ENCODE results near the gene NECAB2. TPM values are rescaled to one million over a fixed set of nuclear protein-coding genes. Genes with fewer than 3 reads are reported as not detected.

The NECAB2 gene
- total RNA-seq, 1 donor from 2014 or later = 12.6 TPM

DNA sequence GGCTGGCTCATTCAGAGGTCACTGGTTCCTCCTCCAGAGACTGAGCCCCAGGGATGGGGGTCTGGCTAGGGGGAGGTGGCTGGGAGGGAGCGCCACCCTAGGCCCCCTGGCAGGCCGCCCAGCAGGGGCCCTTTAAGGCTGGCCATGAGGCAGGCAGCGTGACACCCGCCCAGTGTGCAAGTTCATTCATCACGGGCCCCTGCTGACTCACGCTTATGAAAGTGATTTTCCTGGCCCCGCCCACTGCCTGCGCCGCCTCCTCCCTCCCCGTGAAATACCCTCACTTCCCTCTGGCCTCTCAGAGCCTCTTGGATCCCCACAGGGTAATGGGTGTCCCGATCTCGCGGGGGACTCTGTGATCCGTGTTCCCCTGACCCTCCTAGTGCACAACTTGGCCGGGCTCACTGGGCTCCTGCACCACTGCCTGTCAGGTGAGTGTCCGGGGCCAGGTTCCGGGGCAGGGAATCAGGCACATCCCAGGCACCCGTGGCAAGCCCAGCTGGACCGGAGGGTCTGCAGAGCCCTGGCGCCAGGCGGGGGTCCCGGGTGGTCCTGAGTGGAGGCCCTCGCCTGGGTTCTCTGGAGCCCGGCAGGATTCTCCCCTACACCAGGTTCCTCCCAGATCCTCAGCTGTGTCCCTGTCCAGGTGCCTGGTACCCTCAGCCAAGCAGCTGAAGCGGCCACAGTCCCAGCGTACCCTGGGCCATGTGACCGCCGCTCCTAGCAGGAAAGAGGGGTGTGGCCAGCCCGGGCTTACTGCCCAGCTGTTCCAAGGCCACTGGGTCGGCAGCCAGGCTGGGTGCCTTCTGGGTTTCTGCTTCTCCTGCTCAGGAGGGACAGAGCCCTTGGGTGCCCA is 14.9 kb upstream of the NECAB2 start, which contains the start of gene OSGIN1:
TSS of gene OSGIN1 (plus strand) at position 301 of the 856 bp plus-strand sequence. CDS start 4,432 bp downstream, outside the sequence.
- TF ChIP-seq, protein P1, sequence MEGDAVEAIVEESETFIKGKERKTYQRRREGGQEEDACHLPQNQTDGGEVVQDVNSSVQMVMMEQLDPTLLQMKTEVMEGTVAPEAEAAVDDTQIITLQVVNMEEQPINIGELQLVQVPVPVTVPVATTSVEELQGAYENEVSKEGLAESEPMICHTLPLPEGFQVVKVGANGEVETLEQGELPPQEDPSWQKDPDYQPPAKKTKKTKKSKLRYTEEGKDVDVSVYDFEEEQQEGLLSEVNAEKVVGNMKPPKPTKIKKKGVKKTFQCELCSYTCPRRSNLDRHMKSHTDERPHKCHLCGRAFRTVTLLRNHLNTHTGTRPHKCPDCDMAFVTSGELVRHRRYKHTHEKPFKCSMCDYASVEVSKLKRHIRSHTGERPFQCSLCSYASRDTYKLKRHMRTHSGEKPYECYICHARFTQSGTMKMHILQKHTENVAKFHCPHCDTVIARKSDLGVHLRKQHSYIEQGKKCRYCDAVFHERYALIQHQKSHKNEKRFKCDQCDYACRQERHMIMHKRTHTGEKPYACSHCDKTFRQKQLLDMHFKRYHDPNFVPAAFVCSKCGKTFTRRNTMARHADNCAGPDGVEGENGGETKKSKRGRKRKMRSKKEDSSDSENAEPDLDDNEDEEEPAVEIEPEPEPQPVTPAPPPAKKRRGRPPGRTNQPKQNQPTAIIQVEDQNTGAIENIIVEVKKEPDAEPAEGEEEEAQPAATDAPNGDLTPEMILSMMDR (IDR thresholded peaks at IDR 0.05) = no peak
- TF ChIP-seq EZH2phosphoT487 (IDR thresholded peaks at IDR 0.05) = no peak
- no peak for TF ChIP-seq EZH2 (IDR thresholded peaks at IDR 0.05)
- peak within 1 kb of the TSS; percentile 38 for H3K4me3 ChIP-seq
- peaks cover 10% of the 10 kb centered on the region for H3K4me1 ChIP-seq
- no peaks in the 10 kb centered on the region for H3K9me3 ChIP-seq (ENCODE audit: low read depth)
- H3F3A ChIP-seq (ENCODE audit: low read depth) = peaks cover 11% of the 10 kb centered on the region
- no peak within 1 kb of the TSS for H3K9ac ChIP-seq
- no peaks in the 10 kb centered on the region for H3K36me3 ChIP-seq
- H4K20me1 ChIP-seq (ENCODE audit: low read depth) = no peaks in the 10 kb centered on the region
- H3K4me2 ChIP-seq = peak within 1 kb of the TSS; percentile 69
- no peaks in the 10 kb centered on the region for H3K79me2 ChIP-seq (ENCODE audit: low read depth)
- peaks cover 7% of the 10 kb centered on the region for H3K9me3 Mint-ChIP-seq
- peaks cover 20% of the 10 kb centered on the region for H3K27me3 ChIP-seq
- peak within 1 kb of the TSS; percentile 45 for H2AFZ ChIP-seq (replicated peaks)
- H3K27ac Mint-ChIP-seq = peak within 1 kb of the TSS; percentile 81
- H3K4me1 Mint-ChIP-seq = peaks cover 13% of the 10 kb centered on the region
- H3K36me3 Mint-ChIP-seq = no peaks in the 10 kb centered on the region
- H3K27me3 Mint-ChIP-seq (ENCODE audit: insufficient read depth, low read depth) = peaks cover 6% of the 10 kb centered on the region
- H3K27ac ChIP-seq = no peak within 1 kb of the TSS
- DNase-seq (ENCODE audit: low spot score) = peak; percentile 59
- no peak within 1 kb of the TSS for H3K4me3 Mint-ChIP-seq

DNA sequence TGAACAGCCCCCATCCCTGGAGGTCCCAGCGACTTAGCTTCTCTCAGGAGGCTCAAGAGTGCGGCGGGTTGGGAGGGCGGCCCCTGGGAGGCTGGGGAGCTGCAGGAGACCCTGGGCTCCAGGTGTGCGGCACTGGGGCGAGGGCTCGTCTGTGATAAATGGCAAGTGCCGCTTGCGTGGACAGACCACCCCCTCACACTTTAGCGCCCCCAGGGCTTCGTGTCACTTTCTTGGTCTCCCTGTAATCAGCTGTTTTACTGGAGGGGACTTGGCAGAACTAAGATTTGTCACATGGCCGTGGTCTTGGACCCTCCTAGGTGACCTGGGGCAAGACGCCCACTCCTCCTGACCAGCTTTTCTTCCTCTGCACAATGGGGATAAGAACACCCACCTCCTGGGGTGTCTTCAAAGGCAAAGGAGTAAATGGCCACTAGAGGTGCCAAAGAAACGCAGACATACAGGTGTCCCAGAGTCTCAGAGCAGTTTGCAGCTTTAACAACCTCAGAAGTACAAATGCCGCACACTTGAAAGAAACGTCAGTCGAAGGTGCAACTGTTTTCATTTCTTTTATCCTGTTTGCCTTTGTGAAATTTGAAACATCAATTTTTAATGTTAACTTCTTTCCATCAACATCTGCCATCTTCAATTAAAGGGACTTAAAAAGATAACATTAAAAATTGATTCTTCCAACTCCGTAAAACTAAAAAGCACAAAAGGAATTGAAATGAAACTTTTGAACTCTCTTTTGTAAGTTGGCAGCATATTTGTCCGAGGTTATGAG is 14.1 kb upstream of the NECAB2 start:
- H3K4me1 ChIP-seq = peaks cover 10% of the 10 kb centered on the region
- peaks cover 6% of the 10 kb centered on the region for H3K27me3 Mint-ChIP-seq (ENCODE audit: insufficient read depth, low read depth)
- H3K4me3 ChIP-seq = peak overlapping the region; percentile 38
- H3K9ac ChIP-seq = no peak overlapping the region
- DNase-seq (ENCODE audit: low spot score) = peak; percentile 54
- H3K27ac ChIP-seq = no peak overlapping the region
- H3K27me3 ChIP-seq = peaks cover 20% of the 10 kb centered on the region
- peaks cover 13% of the 10 kb centered on the region for H3K4me1 Mint-ChIP-seq
- H3K9me3 ChIP-seq (ENCODE audit: low read depth) = no peaks in the 10 kb centered on the region
- H3K36me3 Mint-ChIP-seq = no peaks in the 10 kb centered on the region
- no peaks in the 10 kb centered on the region for H3K79me2 ChIP-seq (ENCODE audit: low read depth)
- peak overlapping the region; percentile 69 for H3K4me2 ChIP-seq
- no peak overlapping the region for H3K4me3 Mint-ChIP-seq
- no peak for TF ChIP-seq EZH2phosphoT487 (IDR thresholded peaks at IDR 0.05)
- TF ChIP-seq, protein P1 (IDR thresholded peaks at IDR 0.05) = peak; percentile 54
- no peaks in the 10 kb centered on the region for H4K20me1 ChIP-seq (ENCODE audit: low read depth)
- peaks cover 11% of the 10 kb centered on the region for H3F3A ChIP-seq (ENCODE audit: low read depth)
- no peaks in the 10 kb centered on the region for H3K36me3 ChIP-seq
- H3K9me3 Mint-ChIP-seq = peaks cover 7% of the 10 kb centered on the region
- no peak overlapping the region for H2AFZ ChIP-seq (replicated peaks)
- peak overlapping the region; percentile 81 for H3K27ac Mint-ChIP-seq

- Histone ChIP-seq H3K27ac (no peak overlapping the region), H3K9me3 (ENCODE audit: low read depth) (no peaks in the 10 kb centered on the region), H4K20me1 (ENCODE audit: low read depth) (no peaks in the 10 kb centered on the region), H3K9ac (no peak overlapping the region), H3K79me2 (ENCODE audit: low read depth) (no peaks in the 10 kb centered on the region), H3K4me1 (peaks cover 10% of the 10 kb centered on the region), H2AFZ (replicated peaks) (no peak overlapping the region), H3K27me3 (peaks cover 20% of the 10 kb centered on the region), H3F3A (ENCODE audit: low read depth) (peaks cover 11% of the 10 kb centered on the region), H3K36me3 (no peaks in the 10 kb centered on the region), H3K4me2 (no peak overlapping the region), H3K4me3 (no peak overlapping the region)
- H3K27ac Mint-ChIP-seq = peak overlapping the region; percentile 25
- peaks cover 16% of the 10 kb centered on the region for H3K4me1 Mint-ChIP-seq
- H3K4me3 Mint-ChIP-seq = no peak overlapping the region
- H3K36me3 Mint-ChIP-seq = no peaks in the 10 kb centered on the region
- H3K27me3 Mint-ChIP-seq (ENCODE audit: insufficient read depth, low read depth) = peaks cover 6% of the 10 kb centered on the region
- TF ChIP-seq EZH2 (IDR thresholded peaks at IDR 0.05) = no peak
- TF ChIP-seq, protein P1 (IDR thresholded peaks at IDR 0.05) = no peak
- no peak for TF ChIP-seq EZH2phosphoT487 (IDR thresholded peaks at IDR 0.05)
- peaks cover 7% of the 10 kb centered on the region for H3K9me3 Mint-ChIP-seq
- no peak for DNase-seq (ENCODE audit: low spot score)
Measured at GRCh38 chr16:83954577-83955016, 13.4 kb upstream of the NECAB2 start.

All from neural progenitor cell (in vitro differentiated cells).